Activated naive CD8-positive, alpha-beta T cell treated with anti-CD3 and anti-CD28 coated beads for 36 hours (primary cell): ENCODE results near the gene FBXW4. TPM values are rescaled to one million over a fixed set of nuclear protein-coding genes. Genes with fewer than 3 reads are reported as not detected.

Source experiments
- DNase-seq: peaks from one replicate; pipeline ENCODE4 v3.0.0; 2021
- H3K27ac Mint-ChIP-seq: one replicate; pipeline ENCODE4 v1.8.0; 2022; ENCODE audit warnings: mild to moderate bottlenecking, moderate library complexity, mixed read lengths
- H3K27me3 Mint-ChIP-seq: one replicate; pipeline ENCODE4 v1.8.0; 2022; ENCODE audit warnings: mild to moderate bottlenecking, mixed read lengths
- H3K36me3 Mint-ChIP-seq: one replicate; pipeline ENCODE4 v1.8.0; 2021; ENCODE audit warnings: mild to moderate bottlenecking, mixed read lengths
- H3K4me1 Mint-ChIP-seq: one replicate; pipeline ENCODE4 v1.8.0; 2021; ENCODE audit warnings: mixed read lengths
- H3K4me3 Mint-ChIP-seq: one replicate; pipeline ENCODE4 v1.8.0; 2022; ENCODE audit warnings: mild to moderate bottlenecking, moderate library complexity, mixed read lengths
- H3K9me3 Mint-ChIP-seq: one replicate; pipeline ENCODE4 v1.8.0; 2022; ENCODE audit warnings: mixed read lengths
- total RNA-seq, 2 experiments: library from RNA; stranded (reverse); gene quantifications; one replicate each; pipeline ENCODE4 v1.2.3, GENCODE V29; 2021

The FBXW4 gene
- total RNA-seq, 2 experiments from 2014 or later = 29.5 to 34.0 TPM

- Mint-ChIP-seq H3K27ac (no peak overlapping the region), H3K27me3 (no peaks in the 10 kb centered on the region), H3K4me3 (no peak overlapping the region), H3K9me3 (no peaks in the 10 kb centered on the region), H3K4me1 (no peaks in the 10 kb centered on the region), H3K36me3 (peaks cover 2% of the 10 kb centered on the region)
- DNase-seq = no peak
Observed at GRCh38 chr10:101577121-101577871, 117.7 kb downstream of the FBXW4 start.

DNA sequence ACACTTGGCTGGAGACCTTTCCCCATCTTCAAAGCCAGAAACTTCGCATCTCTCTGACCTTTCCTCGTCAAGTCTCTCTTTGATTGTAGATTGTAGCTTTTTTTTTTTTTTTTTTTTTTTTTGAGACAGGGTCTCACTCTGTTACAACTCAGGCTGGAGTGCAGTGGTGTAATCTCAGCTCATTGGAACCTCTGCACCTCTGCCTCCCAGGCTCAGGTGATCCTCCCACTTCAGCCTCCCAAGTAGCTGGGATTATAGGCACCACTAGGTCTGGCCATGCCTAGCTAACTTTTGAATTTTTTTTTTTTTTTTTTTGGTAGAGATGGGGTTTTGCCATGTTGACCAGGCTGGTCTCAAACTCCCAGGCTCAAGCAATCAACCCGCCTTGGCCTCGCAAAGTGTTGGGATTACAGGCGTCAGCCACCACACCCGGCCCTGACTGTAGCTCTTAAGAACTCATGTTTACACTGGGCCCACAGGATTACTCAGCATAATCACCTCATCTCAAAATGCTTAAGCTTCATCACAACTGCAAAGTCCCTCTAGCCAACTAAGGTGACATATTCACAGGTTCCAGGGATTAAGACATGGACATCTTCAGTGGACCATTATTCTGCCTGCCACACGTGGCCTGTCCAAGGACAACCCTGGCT, 118.6 kb downstream of the FBXW4 start:
- Mint-ChIP-seq H3K4me1 (no peaks in the 10 kb centered on the region), H3K27ac (no peak overlapping the region), H3K27me3 (no peaks in the 10 kb centered on the region), H3K9me3 (no peaks in the 10 kb centered on the region), H3K4me3 (no peak overlapping the region), H3K36me3 (peaks cover 2% of the 10 kb centered on the region)
- DNase-seq = no peak

DNA sequence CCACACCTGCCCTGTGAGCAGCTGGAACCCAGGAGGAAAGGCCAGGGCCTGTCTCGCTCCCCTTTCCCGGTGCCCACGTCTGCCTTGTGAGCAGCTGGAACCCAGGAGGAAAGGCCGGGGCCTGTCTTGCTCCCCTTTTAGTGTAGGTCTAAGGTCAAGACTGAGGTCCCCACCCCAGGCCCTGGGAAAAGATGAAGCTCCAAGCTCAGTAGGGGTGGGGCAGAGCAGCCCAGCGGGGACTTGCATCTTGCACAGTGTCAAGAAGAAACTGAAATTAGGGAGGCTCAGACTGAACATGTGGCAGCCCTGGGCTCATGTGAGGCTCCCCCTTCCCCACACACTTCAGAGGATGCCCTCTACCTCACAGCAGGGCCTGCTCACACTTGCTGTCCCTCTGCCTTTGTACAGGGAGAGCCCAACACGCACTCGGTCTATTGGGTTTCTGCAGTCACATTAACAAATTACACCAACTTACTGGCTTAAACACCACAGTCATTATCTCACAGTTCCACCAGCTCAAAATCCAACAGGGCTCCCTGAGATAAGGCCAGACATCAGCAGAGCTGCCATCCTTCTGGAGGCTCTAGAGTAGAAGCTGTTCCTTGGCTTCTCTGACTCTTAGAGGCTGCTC, 119.3 kb downstream of the FBXW4 start:
- peaks cover 2% of the 10 kb centered on the region for H3K36me3 Mint-ChIP-seq
- no peak overlapping the region for H3K4me3 Mint-ChIP-seq
- no peaks in the 10 kb centered on the region for H3K9me3 Mint-ChIP-seq
- no peak overlapping the region for H3K27ac Mint-ChIP-seq
- DNase-seq = no peak
- H3K4me1 Mint-ChIP-seq = no peaks in the 10 kb centered on the region
- peaks cover 5% of the 10 kb centered on the region for H3K27me3 Mint-ChIP-seq

GRCh38 chr10:101575091-101575490, 119.9 kb downstream of the FBXW4 start:
- Mint-ChIP-seq H3K27ac (no peak overlapping the region), H3K4me3 (no peak overlapping the region), H3K36me3 (peaks cover 2% of the 10 kb centered on the region), H3K9me3 (no peaks in the 10 kb centered on the region), H3K4me1 (no peaks in the 10 kb centered on the region), H3K27me3 (peaks cover 6% of the 10 kb centered on the region)
- DNase-seq = no peak

DNA sequence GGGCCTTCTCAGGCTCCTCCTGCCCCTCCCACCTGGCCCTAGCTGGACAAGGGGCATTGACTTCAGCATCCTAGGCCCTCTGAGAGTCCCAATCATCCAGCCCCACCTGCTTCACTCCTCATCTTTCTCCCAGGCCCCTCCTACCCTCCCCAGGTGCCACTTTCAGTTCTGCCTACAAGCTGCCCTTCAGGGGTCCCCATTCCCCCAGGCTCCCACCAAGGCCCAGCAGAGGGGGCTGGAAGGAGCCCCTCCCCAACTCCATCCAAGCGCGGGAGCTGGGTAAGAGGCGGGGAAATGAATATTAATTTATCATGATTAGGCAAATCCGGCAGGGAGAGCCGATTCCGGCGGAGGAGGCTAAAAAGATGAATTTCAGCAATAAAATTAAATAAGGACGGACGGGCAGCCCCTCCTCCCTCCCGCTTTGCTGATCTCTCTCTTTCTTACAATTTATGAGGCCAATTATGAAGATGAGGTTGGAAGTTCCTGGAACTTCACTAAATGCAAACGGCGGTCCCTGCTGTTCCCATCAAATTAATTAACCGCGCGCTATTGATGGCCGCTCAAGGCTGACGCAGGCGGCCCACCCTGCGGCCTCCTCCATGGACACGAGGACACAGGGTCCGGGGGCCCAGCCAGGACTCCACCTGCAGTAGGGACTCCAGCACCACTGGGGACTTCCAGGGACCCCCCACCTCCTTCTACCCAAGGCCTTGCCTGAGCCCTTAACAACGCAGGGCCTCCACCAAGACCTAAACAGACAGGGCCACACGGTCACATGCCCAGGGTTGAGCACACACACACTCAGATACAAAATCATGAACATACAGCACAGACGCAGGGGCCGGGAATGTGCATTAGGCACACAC, 120.9 kb downstream of the FBXW4 start:
- DNase-seq = no peak
- Mint-ChIP-seq H3K27ac (peak overlapping the region; percentile 42), H3K36me3 (peaks cover 2% of the 10 kb centered on the region), H3K27me3 (peaks cover 15% of the 10 kb centered on the region), H3K4me3 (no peak overlapping the region), H3K4me1 (peaks cover 3% of the 10 kb centered on the region), H3K9me3 (no peaks in the 10 kb centered on the region)

DNA sequence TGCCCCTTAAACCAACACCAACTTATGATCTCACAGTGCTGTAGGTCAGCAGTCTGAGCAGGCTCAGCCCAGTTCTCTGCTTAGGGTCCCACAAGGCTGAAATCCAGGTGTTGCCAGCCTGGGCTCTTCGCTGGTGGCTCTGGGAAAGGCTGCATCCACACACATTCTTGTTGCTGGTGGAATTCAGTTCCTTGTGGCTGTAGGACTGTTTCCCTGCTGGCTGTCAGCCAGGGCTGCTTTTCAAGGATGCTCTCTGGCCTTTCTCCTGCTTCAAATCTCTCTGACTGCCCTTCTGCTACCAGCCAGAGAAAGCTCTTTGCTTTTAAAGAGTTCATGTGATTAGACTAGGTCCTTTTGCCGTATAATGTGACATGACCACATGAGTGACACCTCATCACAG, 122.2 kb downstream of the FBXW4 start:
- Mint-ChIP-seq H3K4me1 (peaks cover 5% of the 10 kb centered on the region), H3K9me3 (no peaks in the 10 kb centered on the region), H3K36me3 (peaks cover 2% of the 10 kb centered on the region), H3K27me3 (peaks cover 29% of the 10 kb centered on the region), H3K27ac (no peak overlapping the region), H3K4me3 (no peak overlapping the region)
- DNase-seq = no peak

- peaks cover 35% of the 10 kb centered on the region for H3K27me3 Mint-ChIP-seq
- H3K4me3 Mint-ChIP-seq = no peak overlapping the region
- no peaks in the 10 kb centered on the region for H3K9me3 Mint-ChIP-seq
- no peak for DNase-seq
- no peaks in the 10 kb centered on the region for H3K36me3 Mint-ChIP-seq
- no peak overlapping the region for H3K27ac Mint-ChIP-seq
- peaks cover 5% of the 10 kb centered on the region for H3K4me1 Mint-ChIP-seq
Observed at GRCh38 chr10:101572126-101572525, 122.8 kb downstream of the FBXW4 start.

GRCh38 chr10:101571271-101571925, 123.6 kb downstream of the FBXW4 start:
- Mint-ChIP-seq H3K27ac (no peak overlapping the region), H3K27me3 (peaks cover 41% of the 10 kb centered on the region), H3K4me3 (no peak overlapping the region), H3K36me3 (no peaks in the 10 kb centered on the region), H3K9me3 (no peaks in the 10 kb centered on the region), H3K4me1 (peaks cover 8% of the 10 kb centered on the region)
- DNase-seq = no peak

GRCh38 chr10:101570428-101571270, 124.3 kb downstream of the FBXW4 start:
- no peaks in the 10 kb centered on the region for H3K9me3 Mint-ChIP-seq
- H3K36me3 Mint-ChIP-seq = no peaks in the 10 kb centered on the region
- H3K4me1 Mint-ChIP-seq = peaks cover 10% of the 10 kb centered on the region
- no peak for DNase-seq
- H3K4me3 Mint-ChIP-seq = peak overlapping the region; percentile 75
- H3K27ac Mint-ChIP-seq = no peak overlapping the region
- H3K27me3 Mint-ChIP-seq = peaks cover 49% of the 10 kb centered on the region

DNA sequence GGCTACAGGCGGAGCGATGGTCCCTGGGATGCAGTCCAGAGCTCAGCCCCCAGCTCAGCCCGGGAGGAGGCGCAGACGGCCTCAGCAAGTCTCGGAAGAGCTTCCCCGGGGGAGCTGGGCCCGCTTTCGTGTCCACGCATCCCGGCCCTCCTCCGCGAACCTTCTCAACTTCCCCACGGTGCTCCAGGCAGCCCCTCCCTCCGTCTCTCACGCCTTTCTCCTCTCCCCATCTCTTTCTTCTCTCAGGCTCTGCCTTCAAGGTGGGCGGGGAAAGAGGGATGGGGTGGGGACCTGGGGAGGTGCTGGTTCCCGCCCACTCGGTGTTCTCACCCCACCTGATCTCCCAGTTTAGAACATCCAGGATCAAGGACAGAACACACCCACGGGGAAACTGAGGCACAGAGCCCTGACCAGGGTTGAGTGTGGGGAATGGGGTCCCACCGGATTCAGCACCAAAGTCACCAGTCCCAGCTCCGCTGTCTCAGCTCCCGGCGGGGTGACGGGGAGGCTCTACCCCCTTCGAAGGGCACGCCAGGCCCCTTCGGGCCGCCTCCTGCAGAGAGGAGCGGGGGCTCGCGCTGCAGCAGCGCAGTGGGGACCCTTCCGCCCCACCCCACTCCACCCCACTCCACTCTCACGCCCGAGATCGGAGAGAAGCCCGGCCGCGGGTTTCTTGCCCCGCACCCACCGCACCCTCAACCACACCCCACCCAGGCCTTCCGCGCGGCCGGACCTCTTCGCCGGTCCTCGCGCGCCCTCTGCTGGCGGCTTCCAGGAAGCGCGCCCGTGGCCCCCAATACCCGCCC, 125.1 kb downstream of the FBXW4 start:
- Mint-ChIP-seq H3K27ac (no peak overlapping the region), H3K4me1 (peaks cover 10% of the 10 kb centered on the region), H3K4me3 (peak overlapping the region; percentile 75), H3K9me3 (no peaks in the 10 kb centered on the region), H3K27me3 (peaks cover 57% of the 10 kb centered on the region), H3K36me3 (no peaks in the 10 kb centered on the region)
- DNase-seq = peak; percentile 85

DNA sequence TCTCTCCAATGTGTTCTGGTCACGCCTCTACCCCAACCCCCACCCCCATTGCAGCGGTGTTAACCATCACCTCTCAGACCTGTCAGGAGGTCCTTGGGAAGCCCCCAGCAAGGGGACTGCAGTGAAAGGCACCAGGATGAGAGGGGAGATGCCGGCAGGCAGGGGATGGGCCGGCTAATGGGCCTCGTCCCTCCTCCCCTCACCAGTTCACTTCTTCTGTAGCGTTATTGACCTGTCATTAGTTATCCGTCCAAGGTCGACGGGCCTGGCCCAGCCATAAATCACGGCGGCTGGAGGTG, 125.7 kb downstream of the FBXW4 start:
- H3K4me1 Mint-ChIP-seq = peaks cover 10% of the 10 kb centered on the region
- peaks cover 59% of the 10 kb centered on the region for H3K27me3 Mint-ChIP-seq
- H3K27ac Mint-ChIP-seq = no peak overlapping the region
- H3K9me3 Mint-ChIP-seq = no peaks in the 10 kb centered on the region
- DNase-seq = no peak
- H3K4me3 Mint-ChIP-seq = peak overlapping the region; percentile 75
- H3K36me3 Mint-ChIP-seq = no peaks in the 10 kb centered on the region

GRCh38 chr10:101568054-101568745, 126.8 kb downstream of the FBXW4 start:
- no peaks in the 10 kb centered on the region for H3K36me3 Mint-ChIP-seq
- H3K27ac Mint-ChIP-seq = no peak overlapping the region
- no peak for DNase-seq
- H3K4me1 Mint-ChIP-seq = peaks cover 10% of the 10 kb centered on the region
- H3K27me3 Mint-ChIP-seq = peaks cover 64% of the 10 kb centered on the region
- peak overlapping the region; percentile 22 for H3K4me3 Mint-ChIP-seq
- no peaks in the 10 kb centered on the region for H3K9me3 Mint-ChIP-seq
